ENCODE results near the gene SS18.

DNA sequence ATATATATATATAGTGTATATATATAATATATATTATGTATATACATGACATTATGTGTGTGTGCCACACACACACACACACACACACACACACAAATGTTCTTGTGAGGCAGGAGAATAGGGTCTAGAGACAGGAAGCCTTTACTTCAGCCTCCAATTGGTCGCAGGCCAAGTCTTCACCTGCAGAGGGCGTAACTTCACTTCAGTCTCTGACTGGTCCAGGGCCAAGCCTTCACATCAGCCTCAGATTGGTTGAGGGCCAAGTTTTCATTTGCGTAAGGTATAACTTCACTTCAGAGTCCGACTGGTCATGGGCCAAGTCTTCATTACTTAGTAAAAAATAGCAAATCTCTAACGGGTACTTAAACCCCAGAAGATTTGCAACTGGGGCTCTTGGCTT, 13.2 kb upstream of the SS18 start:
- TF ChIP-seq, protein P1, sequence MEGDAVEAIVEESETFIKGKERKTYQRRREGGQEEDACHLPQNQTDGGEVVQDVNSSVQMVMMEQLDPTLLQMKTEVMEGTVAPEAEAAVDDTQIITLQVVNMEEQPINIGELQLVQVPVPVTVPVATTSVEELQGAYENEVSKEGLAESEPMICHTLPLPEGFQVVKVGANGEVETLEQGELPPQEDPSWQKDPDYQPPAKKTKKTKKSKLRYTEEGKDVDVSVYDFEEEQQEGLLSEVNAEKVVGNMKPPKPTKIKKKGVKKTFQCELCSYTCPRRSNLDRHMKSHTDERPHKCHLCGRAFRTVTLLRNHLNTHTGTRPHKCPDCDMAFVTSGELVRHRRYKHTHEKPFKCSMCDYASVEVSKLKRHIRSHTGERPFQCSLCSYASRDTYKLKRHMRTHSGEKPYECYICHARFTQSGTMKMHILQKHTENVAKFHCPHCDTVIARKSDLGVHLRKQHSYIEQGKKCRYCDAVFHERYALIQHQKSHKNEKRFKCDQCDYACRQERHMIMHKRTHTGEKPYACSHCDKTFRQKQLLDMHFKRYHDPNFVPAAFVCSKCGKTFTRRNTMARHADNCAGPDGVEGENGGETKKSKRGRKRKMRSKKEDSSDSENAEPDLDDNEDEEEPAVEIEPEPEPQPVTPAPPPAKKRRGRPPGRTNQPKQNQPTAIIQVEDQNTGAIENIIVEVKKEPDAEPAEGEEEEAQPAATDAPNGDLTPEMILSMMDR (IDR thresholded peaks at IDR 0.05): no peak
- no peak for TF ChIP-seq POLR2A (IDR thresholded peaks at IDR 0.05)

Data from lower leg skin (tissue), 3 donors.